ENCODE data around the gene ZNF681.
"Not testable (repeated sequence)": the region's sequence is repeated elsewhere in the genome, so short reads cannot be mapped to it uniquely, and the experiment has no call there.

The ZNF681 gene

DNA sequence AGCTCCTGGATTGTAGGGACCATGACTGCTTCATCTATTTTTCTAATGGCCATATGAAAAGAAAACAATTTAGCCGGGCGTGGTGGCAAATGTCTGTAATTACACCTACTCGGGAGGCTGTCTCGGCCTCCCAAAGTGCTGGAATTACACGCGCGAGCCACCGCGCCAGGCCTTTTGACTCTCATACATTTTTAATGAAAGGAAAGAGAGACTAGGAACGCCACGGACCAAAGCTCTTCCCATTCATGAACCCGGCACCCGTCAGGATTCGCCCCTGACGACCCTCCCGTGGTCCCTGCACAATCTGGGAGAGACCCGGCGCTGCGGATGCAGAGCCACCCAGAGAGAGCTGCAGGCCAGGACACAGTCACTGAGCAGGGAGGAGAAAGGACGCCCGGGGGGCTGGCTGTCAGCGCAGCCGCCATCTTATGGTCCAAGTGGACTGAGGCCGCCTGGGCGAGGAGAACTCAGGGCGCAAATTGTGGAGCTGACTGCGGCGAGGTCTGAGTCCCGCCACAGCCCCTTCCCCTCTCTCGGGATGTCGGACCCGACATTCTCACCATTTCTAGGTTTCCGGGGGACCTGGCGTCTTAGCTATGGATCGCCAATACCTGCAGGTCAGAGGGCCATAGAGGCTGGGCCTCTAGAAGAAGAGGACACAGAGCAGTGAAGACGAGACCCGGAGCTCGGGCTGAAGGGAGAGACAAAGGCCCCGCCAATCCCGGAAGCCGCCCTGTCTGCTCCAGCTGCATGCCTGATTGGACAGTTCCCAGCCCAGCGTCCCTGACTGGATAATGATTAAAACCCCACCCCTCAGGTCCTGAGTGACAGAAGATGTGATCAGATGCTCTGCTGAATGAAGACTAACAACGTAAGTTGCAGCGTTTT, at the start of gene ZNF681:
Gene ZNF681 (minus strand): TSS at position 705 of the 888 bp plus-strand sequence. CDS start 142 bp downstream, at position 563.
- DNase-seq = peak; percentile 93

DNA sequence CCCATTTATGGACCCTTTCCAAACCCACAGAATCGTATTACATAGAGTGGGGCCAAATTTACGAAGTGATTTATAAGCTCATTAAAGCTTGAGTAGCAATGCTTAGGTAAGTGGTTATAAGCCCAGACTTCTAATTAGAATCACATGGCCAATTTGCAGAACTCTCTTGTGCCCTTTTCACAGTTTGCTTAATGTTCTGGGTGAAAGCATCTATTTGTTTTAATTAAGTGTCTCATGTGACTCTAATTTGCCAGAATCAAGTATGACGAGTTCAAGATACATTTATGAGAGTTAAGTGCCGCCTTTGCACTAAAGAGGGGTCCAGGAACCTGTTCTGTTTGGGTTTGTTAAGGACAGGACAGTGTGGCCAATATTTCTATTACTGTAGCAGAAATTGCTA, 46.0 kb upstream of the ZNF681 start:
- no peak for DNase-seq

DNA sequence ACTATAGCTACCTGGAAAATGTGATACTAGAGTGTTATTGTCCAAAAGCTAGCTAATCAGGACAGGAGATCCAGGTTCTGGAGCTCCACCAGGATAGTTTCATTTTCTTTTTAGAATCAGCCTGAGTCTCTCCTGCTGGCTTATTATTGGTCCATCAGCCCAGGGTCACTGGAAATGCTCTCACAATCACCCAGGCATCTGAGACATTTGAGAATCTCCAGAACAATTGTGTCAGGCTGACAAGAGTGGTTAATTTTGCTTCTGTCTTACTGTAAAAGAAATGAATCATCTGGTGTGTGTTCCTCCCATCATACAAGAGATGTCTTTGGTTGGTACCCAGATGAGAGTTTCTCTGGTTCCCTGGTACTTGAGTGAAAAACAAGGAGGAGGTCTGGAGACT, 43.6 kb upstream of the ZNF681 start:
- no peak for DNase-seq

DNA sequence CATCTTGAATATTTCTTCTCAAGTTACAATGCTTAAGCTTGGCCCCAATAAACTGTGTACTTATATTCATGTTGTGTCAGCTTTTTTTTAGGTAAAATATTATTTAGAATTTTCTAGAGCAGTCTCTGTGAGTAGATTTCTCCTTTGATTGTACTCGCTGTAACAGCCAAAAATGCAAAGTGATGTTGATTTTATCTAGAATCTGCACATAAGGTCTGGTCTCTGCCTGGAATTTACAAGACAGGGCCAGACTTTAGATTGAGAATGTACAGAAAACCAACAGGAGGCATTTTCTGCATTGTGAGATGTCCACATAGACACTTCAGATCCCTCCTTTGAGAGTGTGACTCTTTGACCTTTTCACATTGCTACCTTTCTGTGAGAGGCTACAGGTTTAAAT, 43.1 kb upstream of the ZNF681 start:
- no peak for DNase-seq

DNA sequence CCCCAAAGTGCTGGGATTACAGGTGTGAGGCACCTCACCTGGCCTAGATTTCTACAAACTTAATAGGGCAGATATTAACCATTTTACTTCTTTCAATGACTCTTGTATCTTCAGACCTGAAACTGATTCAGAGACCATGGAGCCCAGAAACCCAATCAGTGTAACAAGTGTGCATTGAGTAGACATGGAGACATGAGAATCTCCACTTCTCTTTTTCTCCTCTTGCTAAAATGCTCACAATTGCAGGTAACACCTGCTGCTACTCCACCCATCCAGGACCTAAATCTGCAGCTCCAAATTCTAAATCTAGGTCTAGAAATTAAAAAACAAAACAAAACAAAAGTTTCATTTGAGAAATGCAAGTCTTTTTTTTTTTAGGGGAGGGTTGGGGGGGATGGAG, 42.2 kb upstream of the ZNF681 start:
- DNase-seq = no peak

DNA sequence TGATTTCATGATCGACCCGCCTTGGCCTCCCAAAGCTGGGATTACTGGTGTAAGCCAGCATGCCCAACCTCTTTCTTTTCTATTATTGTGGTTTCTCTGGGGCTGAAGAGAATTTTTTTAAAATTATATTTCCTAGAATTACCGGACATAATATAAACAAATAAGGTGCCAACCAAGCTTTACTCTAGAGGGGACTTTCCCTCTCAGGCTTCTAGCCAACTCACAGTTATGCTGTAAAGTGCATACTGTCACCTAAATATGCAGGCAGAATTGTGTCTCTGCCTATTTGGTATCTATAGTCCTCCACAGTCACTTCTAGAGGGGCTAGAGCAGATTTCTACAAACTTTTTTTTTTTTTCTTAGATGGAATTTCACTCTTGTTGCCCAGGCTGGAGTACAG, 41.6 kb upstream of the ZNF681 start:
- DNase-seq = no peak

DNA sequence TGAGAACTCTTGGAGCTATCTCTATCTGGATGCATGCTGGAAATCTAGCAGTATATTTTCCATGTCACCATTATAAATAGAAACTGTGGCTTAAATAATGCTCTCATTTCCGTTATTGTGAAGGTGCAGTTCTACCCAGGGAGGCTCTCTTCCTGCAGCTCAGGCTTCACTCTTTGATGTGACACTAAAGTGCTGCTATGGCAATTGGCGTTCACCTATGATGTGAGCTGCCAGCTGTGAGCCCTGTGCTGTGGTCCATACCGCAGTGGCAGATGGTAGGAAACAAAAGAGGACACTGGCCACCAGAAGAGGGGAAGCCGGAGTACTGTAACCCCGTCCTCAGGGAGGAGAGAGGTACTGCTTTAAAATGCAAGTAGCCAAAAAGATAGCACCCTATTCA, 40.6 kb upstream of the ZNF681 start:
- peak; percentile 26 for DNase-seq

DNA sequence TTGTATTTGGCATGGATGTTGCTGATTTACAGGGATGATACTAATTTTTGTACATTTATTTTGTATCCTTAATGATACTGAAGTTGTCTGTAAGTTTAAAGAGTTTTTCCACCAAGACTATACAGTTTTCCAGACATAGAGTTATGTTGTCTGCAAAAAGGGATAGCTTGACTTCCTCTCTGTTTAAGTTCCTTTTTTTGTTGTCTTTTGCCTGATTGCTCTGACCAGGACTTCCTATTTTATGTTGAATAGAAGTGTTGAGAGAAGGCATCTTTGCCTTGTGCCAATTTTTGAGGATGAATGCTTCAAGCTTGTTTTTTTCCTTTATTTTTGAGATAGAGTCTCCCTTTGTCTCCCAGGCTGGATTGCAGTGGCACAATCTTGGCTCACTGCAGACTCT, 36.8 kb upstream of the ZNF681 start:
- no peak for DNase-seq

DNA sequence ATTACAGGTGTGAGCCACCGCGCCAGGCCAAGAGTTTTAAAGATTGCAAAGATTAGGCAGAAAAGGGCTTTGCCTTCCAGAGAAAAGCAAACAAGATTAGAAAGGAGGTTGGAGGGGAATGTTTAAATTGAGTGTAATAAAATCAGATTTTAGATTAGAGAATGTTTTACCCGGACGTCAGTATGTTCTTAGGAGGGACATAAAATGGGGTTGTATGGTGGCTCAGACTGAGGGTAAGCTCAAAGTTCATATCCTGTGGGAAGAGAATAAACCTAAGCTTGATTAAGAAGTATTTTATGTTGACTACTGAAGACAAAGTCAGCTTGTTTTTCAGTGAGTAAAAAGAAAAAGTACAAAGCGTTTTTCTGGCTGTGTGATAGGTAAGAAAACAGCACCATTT, 34.1 kb upstream of the ZNF681 start:
- DNase-seq = no peak

DNA sequence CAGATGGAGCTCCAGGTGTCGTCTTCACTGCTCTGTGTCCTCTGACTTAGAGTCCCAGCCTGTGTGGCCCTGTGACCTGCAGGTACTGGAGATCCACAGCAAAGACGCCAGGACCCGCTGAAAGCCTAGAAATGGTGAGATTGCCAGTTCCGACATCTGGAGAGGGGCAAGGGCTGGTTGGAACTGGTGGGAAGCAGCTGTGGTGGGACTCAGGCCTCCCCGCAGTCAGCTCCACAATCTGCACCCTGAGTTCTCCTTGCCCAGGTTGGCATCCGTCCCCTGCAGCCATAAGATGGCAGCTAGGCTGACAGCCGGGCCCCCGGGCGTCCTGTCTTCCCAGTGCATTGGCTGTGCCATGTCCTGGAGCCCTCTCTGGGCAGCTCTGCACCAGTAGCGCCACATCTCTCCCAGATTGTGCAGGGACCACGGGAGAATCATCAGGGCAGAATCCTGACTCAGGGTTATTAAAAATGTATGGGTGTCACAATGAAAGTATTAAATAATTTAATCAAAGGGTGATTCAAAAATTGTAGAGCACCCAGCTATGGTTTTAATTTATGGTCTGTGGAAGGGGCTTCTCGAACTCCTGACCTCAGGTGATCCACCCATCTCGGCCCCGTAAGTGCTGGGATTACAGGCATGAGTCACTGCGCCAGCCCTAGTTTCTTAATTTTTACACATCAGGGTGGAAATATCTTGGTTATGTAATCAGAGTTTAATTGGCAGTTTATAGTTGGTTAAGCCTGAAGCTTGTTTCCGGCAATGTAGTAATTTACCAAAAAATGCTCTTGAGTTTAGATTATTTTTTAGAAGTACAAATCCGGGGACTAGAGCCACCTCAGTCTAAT, 32.2 kb upstream of the ZNF681 start:
- no peak for DNase-seq

DNA sequence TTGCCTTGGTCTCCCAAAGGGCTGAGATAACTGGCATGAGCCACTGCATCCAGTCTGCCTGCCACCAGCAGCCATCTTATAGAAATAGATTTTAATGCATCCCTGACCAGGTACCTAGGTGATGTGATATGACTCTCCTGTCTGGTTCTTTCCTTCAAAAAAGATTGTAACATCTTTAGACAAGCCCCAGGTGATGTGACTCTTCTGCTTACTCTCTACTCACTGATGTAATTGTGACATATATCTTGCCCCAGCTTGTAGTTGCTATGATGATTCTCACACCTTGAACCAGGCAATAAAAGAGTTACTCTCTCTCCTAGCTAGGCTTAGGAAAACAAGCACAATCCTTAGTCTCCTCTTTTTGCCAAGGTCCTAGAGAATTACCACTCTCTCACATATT, 30.6 kb upstream of the ZNF681 start:
- DNase-seq = no peak

DNA sequence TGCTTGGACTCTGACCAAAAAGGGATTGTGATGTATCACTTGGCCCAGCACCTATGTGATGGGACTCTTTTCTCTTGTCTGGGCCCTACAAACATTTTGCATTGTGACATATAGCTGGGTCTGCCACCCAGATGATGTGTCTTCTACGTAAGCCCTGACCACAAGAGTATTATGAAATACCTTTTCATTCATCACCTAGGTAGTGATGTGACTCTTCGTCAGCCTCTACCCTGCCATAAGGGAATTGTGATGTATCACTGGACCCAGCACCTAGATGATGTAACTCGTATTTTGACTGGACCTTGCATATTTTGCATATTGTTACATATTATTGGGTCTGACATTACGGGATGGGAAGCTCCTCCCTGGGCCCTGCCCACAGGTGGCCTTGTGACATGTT, 29.7 kb upstream of the ZNF681 start:
- DNase-seq = no peak

DNA sequence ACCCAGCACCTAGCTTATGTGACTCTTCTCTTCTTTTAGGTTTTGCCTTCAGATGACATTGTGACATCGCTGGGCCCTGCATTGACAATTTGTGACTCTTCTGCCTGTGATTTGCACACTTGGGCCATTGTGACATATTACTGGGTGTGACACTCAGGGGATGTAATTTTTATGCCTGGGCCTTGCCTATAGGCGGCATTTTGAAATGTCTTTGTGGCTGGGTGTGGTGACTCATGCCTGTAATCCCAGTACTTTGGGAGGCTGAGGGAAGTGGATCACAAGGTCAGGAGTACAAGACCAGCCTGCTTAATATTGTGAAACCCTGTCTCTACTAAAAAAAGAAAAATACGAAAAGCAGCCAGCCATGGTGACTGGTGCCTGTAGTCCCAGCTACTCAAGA, 28.4 kb upstream of the ZNF681 start:
- DNase-seq = no peak

DNA sequence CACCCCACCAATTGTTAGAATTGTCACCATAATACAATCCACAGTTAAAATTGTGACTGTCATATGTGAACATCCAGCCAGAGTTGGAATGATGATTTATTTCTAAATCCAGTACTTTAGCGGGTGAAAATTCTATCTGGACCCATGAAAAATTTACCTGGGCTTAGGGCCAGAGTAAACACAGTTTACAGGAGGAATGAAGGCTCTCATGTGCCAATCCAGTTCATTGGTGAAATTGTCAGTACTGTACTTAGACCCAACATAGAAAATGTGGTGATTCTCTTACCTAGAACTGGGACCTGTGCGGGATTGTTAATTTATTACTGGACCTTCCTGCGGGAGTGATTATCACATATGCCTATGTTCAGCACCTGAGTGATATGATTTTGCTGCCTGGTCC, 27.3 kb upstream of the ZNF681 start:
- DNase-seq = no peak

DNA sequence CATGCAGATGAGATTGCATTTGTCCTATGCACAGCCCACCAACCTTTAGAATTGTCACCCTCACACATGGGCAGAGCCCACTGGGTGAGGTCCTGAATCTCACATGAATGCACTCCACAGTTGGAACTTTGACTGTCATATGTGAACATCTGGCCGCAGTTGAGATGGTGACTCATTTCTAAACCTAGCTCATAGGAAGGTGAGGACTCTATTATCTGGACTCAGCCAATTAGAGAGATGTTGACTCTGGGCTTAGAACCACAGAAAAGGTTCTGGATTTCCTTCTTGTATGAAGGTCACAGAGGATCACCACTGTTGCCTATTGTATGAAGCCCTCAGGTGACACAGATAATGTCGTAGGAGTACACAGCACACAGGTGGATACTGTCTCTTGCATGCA, 25.6 kb upstream of the ZNF681 start:
- no peak for DNase-seq

DNA sequence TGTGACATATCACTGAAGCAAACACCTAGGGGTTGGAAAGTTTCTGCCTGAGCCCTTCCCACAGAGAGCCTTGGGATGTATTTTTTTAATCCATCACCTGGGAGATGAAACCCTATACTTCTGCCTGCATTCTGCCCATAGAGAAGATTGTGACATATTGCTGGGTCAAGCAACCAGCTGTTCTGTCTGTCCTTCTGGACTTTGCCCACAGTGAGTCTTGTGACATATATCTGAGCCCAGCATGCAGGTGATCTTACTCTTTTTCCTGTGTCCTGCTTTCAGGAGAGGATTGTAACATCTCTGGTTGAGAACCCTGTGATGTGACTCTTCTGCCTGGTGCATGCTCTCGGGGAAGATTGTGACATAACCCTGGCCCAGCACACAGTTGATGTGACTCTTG, 24.9 kb upstream of the ZNF681 start:
- DNase-seq = no peak

DNA sequence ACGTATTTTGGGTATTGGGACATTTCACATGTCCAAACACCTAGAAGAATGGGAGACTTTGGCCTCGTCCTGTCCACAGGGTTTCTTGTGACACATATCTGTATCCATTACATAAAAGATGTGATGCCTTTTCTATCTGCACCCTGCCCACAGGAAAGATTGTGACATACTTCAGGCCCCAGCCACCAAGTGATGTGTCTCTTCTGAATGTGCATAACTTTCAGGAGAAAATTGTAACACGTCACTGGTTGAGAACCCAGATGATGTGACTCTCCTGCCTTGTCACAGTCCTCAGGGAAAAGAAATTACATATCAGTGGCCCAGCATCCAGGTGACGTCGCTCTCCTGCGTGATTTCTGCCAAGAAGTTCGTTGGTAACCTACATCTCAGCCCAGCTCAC, 21.0 kb upstream of the ZNF681 start:
- no peak for DNase-seq

DNA sequence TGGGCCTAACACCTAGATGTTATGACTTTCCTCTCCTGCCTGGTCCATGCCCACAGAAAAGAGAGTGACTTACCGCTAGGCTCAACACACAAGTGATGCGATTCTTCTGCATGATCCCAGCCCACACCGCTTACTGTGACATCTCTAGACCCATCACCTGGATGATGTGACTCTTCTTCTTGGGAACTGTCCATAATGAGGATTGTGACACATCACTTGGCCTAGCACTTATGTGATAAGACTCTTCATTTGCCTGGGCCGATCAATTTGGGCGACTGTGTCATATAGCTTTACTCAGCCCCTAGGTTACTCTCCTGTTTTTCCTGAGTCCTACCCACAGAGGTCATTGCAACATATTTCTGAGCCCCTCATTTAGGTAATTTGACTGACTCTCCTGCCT, 19.9 kb upstream of the ZNF681 start:
- DNase-seq = no peak

DNA sequence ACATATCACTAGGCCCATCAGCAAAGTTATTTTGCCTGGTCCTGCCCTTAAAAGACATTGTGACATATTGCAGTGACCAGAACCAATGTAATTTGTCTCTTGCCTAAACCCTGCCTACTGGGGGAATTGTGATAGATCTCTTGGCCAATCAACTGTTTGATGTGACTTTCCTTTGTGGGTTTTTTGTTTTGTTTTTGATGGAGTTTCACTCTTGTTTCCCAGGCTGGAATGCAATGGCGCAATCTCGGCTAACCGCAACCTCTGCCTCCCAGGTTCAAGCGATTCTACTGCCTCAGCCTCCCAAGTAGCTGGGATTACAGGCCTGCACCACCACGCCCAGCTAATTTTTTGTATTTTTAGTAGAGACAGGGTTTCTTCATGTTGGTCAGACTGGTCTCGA, 19.3 kb upstream of the ZNF681 start:
- DNase-seq = not testable (repeated sequence)

DNA sequence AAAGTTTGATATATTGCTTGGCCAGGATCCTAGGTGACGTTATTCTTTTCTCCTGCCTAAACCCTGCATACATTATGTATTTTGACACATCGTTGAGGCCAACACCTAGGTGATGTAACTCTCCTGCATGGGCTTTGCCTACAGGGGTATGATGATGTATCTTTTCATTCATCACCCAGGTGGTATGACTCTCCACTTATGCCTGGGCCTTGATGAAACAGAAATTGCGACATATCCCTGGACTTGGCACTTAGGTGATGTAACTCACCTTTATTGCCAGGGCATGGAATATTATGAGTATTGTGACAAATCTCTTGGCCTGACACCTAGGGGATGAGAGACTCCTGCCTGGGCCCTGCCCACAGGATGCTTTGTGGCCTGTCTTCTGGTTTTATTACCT, 18.5 kb upstream of the ZNF681 start:
- DNase-seq = no peak

DNA sequence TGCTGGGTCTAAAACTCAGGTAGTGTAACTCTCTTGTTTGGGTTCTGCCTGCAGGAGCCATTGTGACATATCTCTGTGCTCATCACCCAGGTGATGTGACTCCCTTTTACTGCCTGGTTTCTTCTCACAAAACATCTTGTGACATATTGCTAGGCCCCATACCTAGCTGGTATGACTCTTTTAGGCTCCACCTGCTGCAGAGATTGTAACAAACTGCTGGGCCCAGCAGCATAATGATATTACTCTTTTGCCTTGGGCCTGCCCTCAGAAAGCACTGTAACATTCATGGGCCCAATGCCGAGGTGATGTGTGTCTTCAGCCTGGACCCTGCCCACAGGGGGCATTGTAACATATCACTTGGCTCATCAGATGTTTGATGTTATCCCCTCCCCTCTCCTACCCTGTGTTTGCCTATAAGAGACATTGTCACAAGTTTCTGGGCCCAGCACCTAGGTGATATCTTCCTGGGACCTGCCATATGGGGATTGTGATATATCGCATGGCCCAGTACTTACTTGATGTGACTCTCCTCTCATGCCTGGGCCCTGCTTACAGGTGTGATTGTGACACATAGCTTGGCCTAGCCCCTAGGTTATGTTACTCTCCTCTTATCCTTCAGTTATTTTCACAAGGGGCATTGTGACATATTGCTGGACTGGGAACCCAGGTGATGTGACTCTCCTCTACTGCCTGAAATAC, 18.0 kb upstream of the ZNF681 start:
- DNase-seq = no peak

DNA sequence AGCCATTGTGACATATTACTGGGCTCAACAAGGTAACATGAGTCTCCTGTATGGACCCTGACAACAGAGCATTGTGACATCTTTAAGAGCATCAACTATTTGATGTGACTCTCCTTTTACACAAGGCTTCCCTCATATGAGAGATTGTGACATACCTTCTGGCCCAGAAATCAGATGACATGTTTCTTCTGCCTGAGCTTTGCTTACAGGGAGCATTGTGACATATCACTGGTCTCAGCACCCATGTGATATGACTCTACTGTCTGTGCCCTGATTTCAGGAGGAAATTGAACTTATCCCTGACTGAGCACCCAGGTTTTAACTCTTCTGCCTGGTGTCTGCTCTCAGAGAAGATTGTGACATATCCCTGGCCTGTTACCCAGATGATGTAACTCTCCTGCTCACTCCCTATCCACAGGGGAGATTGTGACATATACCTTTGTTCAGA, 15.9 kb upstream of the ZNF681 start:
- no peak for DNase-seq

DNA sequence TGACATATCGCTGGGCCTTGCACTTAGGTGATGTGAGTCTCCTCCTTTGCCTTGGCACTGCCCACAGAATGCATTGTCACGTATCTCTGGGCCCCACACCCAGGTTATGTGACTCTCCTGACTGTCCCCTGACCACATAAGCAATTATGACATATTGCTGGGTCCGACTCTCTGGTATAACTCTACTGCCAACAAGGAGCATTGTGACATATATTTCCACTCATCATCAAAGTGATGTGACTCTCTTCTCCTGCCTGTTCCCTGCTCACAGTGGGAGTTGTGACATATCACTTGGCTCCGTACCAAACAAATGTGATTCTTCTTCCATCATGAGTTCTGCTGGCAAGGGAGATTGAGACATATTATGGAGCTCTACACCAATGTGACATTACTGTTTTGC, 15.4 kb upstream of the ZNF681 start:
- no peak for DNase-seq

DNA sequence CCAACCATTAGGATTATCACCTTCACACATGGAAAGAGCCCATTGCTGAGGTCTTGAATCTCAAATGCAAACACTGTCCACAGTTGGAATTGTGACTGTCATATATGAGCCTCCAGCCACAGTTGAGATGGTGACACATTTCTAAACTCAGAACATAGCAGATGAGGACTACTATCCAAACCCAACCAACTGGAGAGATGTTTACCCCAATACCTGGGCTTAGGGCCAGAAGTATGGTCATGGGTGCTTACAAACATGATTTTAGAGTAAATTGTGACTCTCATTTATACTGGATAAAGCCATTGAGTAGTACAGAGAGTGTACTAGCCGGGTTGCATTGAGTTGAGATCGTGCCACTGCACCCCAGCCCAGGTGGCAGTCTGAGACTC, 14.0 kb upstream of the ZNF681 start:
- DNase-seq = no peak
